Activated CD4-positive, alpha-beta T cell treated with anti-CD3 and anti-CD28 coated beads for 1 hour (primary cell): ENCODE measurements around the gene SMAP2.

ENCODE experiments used
- DNase-seq: peaks from one replicate; pipeline ENCODE4 v3.0.0-alpha.2; 2020

SMAP2 gene

DNA sequence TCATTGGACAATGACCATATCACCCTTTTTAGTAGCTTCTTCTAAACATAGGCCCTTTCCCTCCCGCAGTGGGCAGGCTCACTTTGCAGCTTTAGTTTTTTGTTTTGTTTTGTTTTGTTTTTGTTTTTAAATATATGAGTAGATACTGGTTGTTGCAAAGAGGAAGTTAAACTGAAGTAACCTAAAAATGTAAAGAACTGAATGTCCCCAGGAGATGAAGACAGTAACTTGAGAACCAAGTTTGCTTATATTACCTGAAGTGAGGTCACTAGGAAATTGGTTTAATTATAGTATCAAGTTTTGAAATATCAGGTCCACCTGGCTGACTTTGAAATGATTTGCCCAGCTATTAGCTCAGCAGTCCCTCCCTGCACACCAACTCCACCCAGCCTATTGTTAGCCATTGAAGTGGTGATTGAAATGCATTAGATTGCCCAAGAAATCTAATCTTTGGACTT lies 18.2 kb downstream of the SMAP2 start:
- DNase-seq: no peak

DNA sequence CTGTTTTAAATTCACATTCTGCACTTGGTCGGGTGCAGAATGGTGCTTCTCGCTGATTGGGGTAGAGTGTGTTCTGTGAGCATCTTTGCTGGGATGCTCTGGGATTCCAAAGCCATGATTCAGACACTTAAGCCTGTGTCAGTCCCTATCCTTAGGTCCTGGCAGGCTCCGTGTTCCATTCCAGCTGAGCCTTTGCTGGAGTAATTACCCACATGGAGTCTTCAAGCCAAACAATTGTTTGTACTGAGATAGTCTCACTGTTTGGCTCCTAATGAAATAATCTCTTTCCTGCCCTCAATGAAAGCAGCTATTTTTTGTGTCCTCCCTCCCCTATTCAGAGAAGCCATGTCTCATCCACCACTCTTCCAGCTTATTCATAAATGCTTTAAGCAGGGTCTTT lies 18.7 kb downstream of the SMAP2 start:
- DNase-seq: no peak

GRCh38 chr1:40393173-40393572 lies 19.6 kb downstream of the SMAP2 start:
- no peak for DNase-seq

GRCh38 chr1:40394491-40395172 lies 21.1 kb downstream of the SMAP2 start:
- DNase-seq: no peak

- no peak for DNase-seq
Measured at GRCh38 chr1:40395190-40396175, 22.0 kb downstream of the SMAP2 start.

GRCh38 chr1:40396420-40396819 lies 22.9 kb downstream of the SMAP2 start:
- DNase-seq: no peak

- no peak for DNase-seq
Measured at GRCh38 chr1:40397258-40397657, 23.7 kb downstream of the SMAP2 start.

- DNase-seq: no peak
Measured at GRCh38 chr1:40399984-40400704, 26.6 kb downstream of the SMAP2 start.

DNA sequence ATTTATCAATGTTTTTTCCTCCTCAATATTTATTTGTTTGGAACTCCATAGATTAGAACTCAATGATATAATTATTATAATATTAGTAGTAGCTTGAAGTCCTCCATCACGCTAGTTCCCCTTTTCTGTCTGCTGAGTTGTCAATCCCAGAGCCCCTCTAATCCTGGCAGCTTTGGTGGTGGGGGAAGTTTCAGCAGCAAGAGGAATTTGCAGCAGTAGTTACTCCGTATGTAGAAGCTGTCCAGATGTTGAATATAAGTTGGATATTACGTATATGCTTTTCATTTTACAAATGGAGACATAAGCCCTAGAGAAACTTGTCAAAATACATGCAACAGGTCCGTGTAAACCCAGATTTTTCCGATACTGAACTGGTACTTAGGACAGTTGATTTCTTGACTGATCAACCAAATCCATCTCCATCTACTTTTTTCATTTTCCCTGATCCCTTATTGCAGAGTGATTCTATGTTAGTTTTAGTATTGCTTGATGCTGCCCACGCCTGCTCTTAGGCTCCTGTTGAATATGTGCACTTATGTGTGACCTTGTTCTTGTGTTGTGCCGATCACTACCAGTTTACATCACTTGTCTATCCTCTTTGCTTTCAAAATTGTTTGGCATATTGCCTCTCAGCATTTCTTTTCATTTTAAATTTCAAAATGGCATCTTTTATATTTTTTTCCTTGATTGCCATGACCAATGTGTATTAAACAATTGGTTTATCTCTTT lies 28.1 kb downstream of the SMAP2 start:
- no peak for DNase-seq

DNA sequence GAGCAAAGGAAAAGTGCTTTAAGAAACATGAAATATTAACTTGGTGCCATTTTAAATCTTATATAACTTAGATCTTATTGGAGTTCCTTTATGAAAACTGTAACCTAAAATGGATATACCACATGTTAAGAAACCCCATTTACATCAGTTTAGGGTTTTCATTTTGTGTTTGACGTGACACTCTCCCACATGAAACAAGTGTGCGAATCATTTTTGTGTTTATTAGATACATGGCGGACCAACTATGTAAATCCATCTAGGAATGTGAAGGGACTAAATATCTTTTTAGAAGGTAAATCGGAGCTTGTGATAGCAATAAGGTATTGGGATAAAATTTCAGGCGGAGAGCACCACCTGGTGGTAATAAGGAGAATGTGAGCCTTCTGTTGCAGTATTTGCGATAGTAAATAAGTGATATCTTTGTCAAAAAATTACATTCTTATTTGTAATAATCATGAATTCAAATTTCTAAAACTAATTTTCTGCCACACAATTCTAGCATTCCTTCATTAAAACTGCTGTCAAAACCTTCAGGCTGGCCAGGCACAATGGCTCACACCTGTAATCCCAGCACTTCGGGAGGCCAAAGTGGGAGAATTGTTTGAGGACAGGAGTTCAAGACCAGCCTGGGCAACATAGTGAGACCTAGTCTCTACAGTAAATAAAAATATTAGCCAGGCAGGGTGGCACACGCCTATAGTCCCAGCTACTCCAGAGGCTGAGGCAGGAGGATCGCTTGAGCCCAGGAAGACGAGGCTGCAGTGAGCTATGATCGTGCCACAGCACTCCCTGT lies 31.3 kb downstream of the SMAP2 start:
- no peak for DNase-seq

DNA sequence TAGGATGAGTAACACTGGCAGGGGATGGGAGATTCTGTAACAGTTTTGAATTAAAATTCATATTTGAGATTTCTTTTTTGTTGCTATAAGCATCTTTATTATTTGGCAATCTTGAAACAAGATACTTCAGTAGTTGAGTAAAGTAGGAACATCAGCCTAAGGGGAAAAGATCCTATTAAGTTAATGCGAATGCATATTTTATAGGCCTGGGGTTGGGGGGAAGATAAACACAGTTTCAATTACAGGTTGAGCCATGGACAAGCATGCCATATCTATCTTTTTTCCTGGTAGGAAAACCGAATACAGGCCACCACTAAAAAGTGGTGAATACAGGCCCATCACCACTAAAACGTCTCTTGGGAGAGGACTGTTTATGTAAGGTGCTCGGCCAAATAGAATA lies 32.3 kb downstream of the SMAP2 start:
- DNase-seq: no peak

- no peak for DNase-seq
Measured at GRCh38 chr1:40407453-40407852, 33.9 kb downstream of the SMAP2 start.

DNA sequence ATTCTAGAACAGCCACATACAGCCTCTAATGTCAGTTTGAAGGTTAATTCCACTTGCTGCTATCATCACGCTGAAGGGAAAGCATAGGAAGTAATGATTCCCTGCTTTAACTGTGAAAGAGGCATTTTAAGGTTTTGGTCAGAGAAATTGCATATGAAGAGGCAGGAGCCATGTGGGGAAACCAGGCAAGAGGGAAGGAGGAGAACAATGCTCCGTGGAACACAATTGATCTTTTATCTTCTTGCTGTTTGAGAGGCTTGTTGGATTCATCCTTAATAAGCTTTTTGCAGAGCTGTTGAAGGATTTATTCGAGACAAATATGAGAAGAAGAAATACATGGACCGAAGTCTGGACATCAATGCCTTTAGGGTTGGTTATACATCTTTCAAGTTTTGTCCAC lies 35.9 kb downstream of the SMAP2 start:
- no peak for DNase-seq

DNA sequence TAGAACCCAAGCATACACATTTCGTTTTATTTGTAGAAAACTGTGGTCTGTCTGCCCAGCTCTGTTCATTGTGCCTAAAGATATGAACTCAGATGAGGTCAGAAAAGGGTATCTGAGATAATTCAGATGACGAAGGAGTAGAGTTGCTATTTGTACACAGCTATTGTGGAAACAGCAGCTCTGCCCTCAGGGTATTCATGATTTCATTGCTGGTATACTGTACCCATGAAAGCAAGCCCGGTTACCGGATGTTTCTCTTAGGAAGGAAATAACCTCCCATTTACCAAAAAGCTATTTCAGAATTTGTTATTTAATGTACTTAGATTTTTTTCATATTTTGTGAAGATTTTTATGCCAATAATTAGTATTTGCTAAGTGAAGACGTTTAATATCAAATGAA lies 37.8 kb downstream of the SMAP2 start:
- DNase-seq: no peak

DNA sequence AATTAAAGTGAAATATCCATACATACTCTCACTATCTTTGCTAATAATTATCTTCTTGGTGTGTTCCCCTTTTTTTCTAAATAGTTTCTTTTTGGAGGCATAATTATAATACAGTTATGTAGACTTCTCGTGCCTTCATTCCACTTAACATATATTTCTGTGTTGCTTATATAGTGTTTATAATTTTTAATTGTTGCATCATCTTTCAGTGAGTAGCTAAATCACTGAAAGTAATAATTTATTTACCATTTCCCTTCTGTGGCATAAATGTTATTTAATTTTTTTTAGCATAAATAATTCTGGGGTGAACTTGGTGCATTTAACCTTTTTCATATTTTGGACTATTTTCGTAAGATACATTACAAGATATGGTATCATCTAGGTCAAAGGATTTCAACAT lies 38.3 kb downstream of the SMAP2 start:
- no peak for DNase-seq

DNA sequence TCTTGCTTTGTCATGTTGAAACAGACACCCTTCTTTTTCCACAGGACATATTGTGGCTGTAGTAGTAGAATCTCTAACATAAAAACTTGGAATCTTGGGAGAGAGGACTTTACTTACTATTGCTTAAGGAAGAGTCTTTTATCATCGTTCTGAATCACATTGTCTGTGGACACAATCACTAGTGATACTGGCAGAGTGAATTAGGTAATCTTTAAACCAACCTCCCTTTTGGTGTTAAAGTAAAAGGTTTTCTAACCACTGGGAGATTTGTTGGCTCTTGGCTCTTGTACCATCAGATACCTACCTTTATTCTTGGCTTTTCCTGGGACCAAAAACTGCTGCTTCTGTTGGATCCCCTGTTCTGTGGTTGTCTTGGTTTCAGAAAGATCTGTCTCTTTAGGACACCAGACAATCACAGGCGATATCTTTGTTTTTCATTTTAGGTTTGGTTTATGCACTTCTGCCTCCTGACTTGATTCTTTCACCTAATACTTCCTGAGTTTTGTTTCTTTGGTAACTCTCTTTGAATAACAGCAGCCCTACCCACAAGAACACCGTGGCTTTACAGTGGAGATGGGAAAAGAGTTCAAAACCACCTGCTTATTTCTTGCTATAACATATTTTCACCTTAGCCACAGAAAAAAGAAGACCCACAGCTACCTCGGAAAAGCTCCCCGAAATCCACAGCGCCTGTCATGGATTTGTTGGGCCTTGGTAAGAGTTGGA lies 40.2 kb downstream of the SMAP2 start:
- no peak for DNase-seq

DNA sequence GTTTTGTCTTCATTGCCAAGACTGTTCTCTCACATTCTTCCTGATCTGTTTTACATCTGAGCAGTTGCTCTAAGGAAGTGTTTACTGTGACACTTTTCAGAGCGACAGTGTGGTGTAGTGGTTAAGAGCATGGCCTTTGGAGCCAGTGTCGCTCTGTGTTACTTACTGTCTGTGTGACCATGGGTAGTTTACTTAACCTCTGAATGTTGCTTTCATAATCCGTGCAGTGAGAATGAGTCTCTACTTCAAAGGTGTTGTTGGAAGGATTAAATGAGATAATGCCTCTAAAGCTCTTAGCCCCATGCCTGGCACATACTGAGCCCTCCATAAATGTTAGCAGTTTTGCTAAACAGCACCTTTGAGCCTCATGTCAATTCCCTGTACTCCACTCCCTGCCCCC lies 40.8 kb downstream of the SMAP2 start:
- DNase-seq: no peak

DNA sequence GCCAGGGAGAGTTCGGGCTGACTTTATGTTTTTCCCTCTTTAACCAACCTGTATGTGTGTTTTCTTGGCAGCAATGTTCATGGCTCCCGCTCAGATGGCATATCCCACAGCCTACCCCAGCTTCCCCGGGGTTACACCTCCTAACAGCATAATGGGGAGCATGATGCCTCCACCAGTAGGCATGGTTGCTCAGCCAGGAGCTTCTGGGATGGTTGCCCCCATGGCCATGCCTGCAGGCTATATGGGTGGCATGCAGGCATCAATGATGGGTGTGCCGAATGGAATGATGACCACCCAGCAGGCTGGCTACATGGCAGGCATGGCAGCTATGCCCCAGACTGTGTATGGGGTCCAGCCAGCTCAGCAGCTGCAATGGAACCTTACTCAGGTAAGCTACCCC lies 43.2 kb downstream of the SMAP2 start:
- no peak for DNase-seq

- DNase-seq: no peak
Measured at GRCh38 chr1:40421431-40422384, 48.2 kb downstream of the SMAP2 start.
